GM12875 (cell line): ENCODE data around the gene RALGPS2.

Source experiments
- H3K4me3 ChIP-seq: one replicate; pipeline ENCODE4 v1.5.1; 2011; ENCODE audit warnings: low read depth, low read length, control low read depth
- TF ChIP-seq, protein P1 (sequence below): IDR thresholded peaks from 2 replicates; pipeline ENCODE4 v1.5.1; 2011; ENCODE audit warnings: low read depth, mild to moderate bottlenecking, control low read depth, inconsistent platforms, low read length, moderate library complexity, borderline replicate concordance; ENCODE audit not compliant: insufficient read depth

The RALGPS2 gene

DNA sequence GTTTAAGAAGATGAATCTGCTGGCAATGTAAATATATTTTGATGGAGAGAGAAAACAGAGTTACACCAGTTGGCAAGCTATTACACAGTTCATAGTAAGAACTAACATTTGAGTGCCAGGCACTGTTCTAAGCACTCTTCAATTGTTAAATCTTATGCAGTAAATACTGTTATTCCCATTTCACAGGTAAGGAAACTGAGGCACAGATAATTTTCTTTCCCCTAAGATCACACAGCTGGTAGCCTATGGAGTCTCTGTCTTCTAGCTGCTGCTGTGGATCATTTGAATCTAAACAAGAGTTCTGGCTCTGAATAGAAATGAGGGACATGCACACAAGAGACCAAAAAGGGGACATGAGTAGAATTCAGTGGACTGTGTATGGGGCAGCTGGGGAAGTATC, 137.8 kb downstream of the RALGPS2 start:
- no peak overlapping the region for H3K4me3 ChIP-seq
- TF ChIP-seq, protein P1, sequence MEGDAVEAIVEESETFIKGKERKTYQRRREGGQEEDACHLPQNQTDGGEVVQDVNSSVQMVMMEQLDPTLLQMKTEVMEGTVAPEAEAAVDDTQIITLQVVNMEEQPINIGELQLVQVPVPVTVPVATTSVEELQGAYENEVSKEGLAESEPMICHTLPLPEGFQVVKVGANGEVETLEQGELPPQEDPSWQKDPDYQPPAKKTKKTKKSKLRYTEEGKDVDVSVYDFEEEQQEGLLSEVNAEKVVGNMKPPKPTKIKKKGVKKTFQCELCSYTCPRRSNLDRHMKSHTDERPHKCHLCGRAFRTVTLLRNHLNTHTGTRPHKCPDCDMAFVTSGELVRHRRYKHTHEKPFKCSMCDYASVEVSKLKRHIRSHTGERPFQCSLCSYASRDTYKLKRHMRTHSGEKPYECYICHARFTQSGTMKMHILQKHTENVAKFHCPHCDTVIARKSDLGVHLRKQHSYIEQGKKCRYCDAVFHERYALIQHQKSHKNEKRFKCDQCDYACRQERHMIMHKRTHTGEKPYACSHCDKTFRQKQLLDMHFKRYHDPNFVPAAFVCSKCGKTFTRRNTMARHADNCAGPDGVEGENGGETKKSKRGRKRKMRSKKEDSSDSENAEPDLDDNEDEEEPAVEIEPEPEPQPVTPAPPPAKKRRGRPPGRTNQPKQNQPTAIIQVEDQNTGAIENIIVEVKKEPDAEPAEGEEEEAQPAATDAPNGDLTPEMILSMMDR, result no peak

DNA sequence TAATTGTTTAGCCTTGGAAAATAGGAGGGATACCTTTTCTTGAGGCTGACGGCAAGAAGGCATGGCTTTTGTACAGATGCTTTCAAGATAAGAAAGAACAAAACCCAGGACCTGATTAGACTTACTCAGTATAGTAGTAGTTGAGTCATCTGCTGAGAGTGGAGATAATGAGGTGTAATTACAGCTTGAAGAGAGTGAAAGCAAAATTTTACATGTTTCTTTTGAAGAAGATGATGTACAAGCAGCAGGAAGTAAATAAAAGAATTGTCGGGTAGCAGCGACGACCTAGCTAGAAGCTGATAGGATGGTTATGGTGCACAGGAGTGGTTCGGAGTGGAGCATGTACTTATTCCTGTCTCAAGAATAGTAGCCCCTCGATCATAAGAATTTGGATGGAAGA, 139.3 kb downstream of the RALGPS2 start:
- TF ChIP-seq, protein P1, result no peak
- no peak overlapping the region for H3K4me3 ChIP-seq

DNA sequence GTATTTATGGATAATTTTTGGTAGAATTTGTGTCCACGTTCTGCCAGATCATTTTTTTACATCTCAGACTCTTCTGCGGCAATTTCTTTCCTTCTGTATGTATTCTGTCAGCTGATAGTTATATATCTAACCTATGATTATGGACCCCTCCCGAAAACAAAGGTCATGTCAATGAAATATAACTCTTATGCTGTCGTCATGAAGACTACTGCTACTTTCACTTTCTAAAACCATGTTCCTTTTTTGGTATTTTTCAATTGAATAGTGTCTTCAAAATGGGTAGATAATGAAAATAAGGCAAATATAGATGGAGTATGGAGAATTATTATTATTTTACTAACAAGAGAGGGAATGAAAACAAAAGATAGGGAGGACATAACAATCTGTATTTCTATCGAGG, 142.6 kb downstream of the RALGPS2 start:
- H3K4me3 ChIP-seq, result no peak overlapping the region
- TF ChIP-seq, protein P1, result no peak

DNA sequence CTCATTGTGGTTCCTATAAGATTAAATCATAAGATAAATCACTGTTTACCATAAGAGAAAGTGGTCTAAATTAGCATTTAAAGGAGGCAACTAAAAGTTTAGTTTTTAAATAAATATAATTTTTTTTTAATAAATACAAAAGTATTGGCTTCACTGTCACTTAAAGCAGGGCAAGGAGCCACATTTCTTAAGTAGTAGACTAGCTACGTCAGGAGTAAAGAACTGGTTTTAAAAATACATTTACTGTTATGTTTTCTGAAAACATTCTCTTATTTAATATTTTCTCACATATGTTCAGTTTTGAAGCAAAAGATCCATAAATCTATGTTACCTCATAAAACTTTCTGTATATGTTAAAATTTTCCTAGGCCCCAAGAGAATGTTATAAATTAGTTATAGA, 143.7 kb downstream of the RALGPS2 start:
- no peak overlapping the region for H3K4me3 ChIP-seq
- TF ChIP-seq, protein P1, result no peak

DNA sequence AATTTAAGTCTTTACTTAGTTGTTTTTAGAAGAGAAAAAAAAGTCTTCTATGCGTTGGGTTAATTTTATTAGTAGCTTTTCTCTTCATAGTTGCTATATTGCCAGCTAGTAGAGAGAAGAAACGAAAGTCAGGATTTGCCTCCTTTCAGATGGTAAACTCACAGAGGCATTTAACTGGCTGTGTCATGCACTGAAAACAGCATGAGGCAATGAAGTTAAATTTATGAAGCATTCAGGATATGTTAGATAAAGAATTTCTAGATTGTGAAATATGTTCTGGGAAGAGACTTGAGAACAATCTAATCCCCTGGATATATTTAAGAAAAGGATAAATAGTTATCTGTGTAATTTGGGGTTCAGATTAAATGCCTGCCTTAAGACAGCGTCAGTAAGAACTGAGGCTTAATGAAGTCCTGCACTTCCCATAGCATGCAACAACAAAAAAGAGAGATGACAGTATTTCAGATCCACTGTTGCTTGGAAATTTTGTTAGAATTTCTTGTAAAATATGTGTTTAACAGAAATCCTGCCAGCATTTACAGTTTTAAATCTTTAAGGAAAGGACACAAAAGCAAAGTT, 144.2 kb downstream of the RALGPS2 start:
- H3K4me3 ChIP-seq, result no peak overlapping the region
- TF ChIP-seq, protein P1, result no peak

DNA sequence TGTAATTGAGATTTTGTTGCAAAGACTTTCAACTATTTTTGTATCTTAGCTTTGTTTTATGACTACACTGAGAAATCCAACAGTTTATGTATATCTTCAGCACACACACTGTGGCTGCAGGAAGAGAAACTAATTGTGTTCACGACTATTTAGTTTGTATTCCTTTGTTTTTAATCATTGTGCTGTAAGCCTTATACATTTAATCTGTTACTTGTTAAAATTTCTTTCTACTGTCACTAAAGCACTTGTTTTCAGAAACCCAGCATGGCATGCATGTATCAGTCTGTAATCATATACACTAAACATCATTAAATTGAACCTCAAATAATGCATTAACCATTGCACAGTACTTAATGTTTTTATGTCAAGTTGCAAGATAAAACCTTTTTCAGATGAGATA, 145.2 kb downstream of the RALGPS2 start:
- TF ChIP-seq, protein P1, result no peak
- no peak overlapping the region for H3K4me3 ChIP-seq

DNA sequence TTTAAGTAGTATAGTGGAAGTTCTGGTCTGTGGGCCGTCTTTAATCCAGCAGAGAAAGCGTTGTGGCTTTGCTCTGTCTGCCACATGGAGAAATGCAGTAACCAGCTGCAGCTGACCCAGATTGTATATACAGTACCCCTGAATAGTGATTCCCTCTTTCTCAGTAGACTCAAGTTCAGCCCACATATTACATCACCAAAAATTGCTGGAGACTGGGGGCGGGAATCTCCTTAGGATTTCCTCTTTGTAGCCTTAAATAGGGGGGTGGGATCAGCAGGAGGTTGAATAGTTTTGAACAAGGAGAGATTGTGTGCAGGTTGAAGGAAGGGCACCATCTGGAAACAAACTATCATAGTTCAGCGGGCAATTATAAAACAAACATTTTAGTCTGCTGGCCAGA, 145.9 kb downstream of the RALGPS2 start, which contains the start of gene ANGPTL1:
ANGPTL1 (minus strand) TSS at position 134 of the 400 bp plus-strand sequence. CDS start 5,301 bp downstream, outside the sequence.
- TF ChIP-seq, protein P1, result no peak
- H3K4me3 ChIP-seq, result no peak within 1 kb of the TSS
